Uterus (tissue), 4 donors: ENCODE measurements around the gene PPP3CA. TPM values are rescaled to one million over a fixed set of nuclear protein-coding genes. Genes with fewer than 3 reads are reported as not detected.

ENCODE experiments used
- DNase-seq, 2 donors: peaks; one replicate each; pipeline ENCODE4 v3.0.0-alpha.2; 2019 to 2020
- H3K27ac ChIP-seq, 2 donors: fragments of 200-600 bp; sonication (generic); 1 replicate in 1 of 2; 2 replicates in 1 of 2; pipeline ENCODE4 v1.5.1; 2016 to 2018
- H3K27me3 ChIP-seq, 2 donors: fragments of 200-600 bp; sonication (generic); one replicate each; pipeline ENCODE4 v1.5.1; 2018 to 2019; ENCODE audit warnings: control low read depth in 1 of 2
- H3K36me3 ChIP-seq, 2 donors: fragments of 200-600 bp; sonication (generic); one replicate each; pipeline ENCODE4 v1.5.1; 2019; ENCODE audit warnings: control low read depth in 1 of 2
- H3K4me1 ChIP-seq, 2 donors: fragments of 200-600 bp; sonication (generic); one replicate each; pipeline ENCODE4 v1.5.1; 2018 to 2019; ENCODE audit warnings: control low read depth in 1 of 2
- H3K4me3 ChIP-seq, 2 donors: fragments of 200-600 bp; sonication (generic); 1 replicate in 1 of 2; 2 replicates in 1 of 2; pipeline ENCODE4 v1.5.1; 2018 to 2019; ENCODE audit warnings: mild to moderate bottlenecking in 1 of 2
- H3K9me3 ChIP-seq, 2 donors: fragments of 200-600 bp; sonication (generic); one replicate each; pipeline ENCODE4 v1.5.1; 2019; ENCODE audit warnings: control low read depth in 1 of 2
- POLR2A ChIP-seq, 2 donors: fragments of 450-650 bp; IDR thresholded peaks; one replicate each; pipeline ENCODE4 v1.6.1; 2016; ENCODE audit warnings: antibody characterized with exemption in 2 of 2, mild to moderate bottlenecking in 1 of 2, moderate library complexity in 1 of 2
- intact Hi-C: fragments of 100-400 bp; cut with DNase I; formaldehyde crosslinking; loops from one replicate; pipeline ENCODE4 v1.15.1; 2023; ENCODE audit warnings: low total_unique reads
- total RNA-seq, 4 donors: library from RNA; depleted of rRNA in 3 of 4; stranded (reverse); fragments of >200 nt in 3 of 4; gene quantifications; one replicate each; pipeline versions ENCODE4 v1.1.0 to v1.2.4, GENCODE V29; 2014 to 2023
- TF ChIP-seq, protein P1 (sequence below), 4 experiments: fragments of 200-600 bp in 2 of 4; fragments of 450-650 bp in 2 of 4; sonication (generic) in 2 of 4; IDR thresholded peaks; one replicate each; pipeline ENCODE4 v1.5.1; 2016 to 2019; ENCODE audit warnings: antibody characterized with exemption in 4 of 4, mild to moderate bottlenecking in 2 of 4, moderate library complexity in 1 of 4
- donor health status: DM: yes; HTN: yes; CAD: no.

The PPP3CA gene
- total RNA-seq, 4 donors from 2014 or later: 32.8 to 70.0 (median 39.8) TPM

DNA sequence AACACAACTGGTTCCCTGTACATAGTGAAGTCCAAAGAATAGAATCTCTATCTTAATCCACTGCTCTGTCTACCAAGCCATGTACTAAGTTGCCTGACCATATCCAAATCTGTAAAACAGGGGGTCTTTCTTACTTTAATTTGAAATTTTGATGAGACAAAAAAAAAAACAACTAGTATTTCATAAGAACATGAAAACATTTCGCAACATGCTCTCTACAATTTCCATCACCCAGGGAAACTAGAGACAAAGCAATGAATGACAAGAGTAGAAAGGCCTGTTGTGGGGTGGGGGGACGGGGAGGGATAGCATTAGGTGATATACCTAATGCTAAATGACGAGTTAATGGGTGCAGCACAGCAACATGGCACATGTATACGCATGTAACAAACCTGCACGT lies 279.9 kb downstream of the PPP3CA start:
- no peaks in the 10 kb centered on the region for H3K9me3 ChIP-seq
- H3K4me3 ChIP-seq: no peak overlapping the region
- H3K4me1 ChIP-seq: no peaks in the 10 kb centered on the region
- H3K36me3 ChIP-seq: no peaks in the 10 kb centered on the region
- H3K27me3 ChIP-seq: no peaks in the 10 kb centered on the region
- TF ChIP-seq POLR2A (IDR thresholded peaks at IDR 0.05): no peak
- TF ChIP-seq, protein P1, sequence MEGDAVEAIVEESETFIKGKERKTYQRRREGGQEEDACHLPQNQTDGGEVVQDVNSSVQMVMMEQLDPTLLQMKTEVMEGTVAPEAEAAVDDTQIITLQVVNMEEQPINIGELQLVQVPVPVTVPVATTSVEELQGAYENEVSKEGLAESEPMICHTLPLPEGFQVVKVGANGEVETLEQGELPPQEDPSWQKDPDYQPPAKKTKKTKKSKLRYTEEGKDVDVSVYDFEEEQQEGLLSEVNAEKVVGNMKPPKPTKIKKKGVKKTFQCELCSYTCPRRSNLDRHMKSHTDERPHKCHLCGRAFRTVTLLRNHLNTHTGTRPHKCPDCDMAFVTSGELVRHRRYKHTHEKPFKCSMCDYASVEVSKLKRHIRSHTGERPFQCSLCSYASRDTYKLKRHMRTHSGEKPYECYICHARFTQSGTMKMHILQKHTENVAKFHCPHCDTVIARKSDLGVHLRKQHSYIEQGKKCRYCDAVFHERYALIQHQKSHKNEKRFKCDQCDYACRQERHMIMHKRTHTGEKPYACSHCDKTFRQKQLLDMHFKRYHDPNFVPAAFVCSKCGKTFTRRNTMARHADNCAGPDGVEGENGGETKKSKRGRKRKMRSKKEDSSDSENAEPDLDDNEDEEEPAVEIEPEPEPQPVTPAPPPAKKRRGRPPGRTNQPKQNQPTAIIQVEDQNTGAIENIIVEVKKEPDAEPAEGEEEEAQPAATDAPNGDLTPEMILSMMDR (IDR thresholded peaks at IDR 0.05): no peak
- no peak overlapping the region for H3K27ac ChIP-seq
- intact Hi-C loops: no loop called here
- DNase-seq: no peak

DNA sequence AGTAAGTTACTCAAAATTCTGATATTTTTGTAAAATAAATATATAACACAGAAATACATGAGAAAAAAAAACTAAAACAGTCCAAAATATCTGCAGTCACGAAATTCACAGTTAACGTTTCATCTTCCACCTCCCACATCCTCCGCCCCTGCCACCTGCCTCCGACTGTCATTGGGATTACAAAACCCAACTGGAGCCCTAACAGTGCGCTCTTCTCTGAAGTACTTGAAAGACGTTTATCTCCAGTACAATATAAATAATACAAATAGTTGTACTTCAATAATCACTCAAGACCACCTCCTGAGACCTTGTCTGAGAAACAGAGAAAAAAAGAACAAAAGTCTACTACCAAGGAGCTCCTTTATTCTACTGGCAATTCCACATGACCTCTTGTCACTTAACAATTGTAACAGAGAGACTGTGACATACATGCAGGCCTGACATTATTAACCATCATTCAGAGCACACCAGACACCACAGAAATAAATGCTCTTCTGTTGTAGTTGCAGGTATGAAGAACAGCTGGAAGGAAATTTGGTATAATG lies 280.6 kb downstream of the PPP3CA start:
- Histone ChIP-seq H3K9me3 (no peaks in the 10 kb centered on the region), H3K27me3 (no peaks in the 10 kb centered on the region), H3K4me3 (no peak overlapping the region), H3K36me3 (no peaks in the 10 kb centered on the region), H3K4me1 (no peaks in the 10 kb centered on the region), H3K27ac (no peak overlapping the region)
- intact Hi-C loops: no loop called here
- no peak for DNase-seq
- TF ChIP-seq POLR2A (IDR thresholded peaks at IDR 0.05): no peak
- TF ChIP-seq, protein P1 (IDR thresholded peaks at IDR 0.05): no peak

DNA sequence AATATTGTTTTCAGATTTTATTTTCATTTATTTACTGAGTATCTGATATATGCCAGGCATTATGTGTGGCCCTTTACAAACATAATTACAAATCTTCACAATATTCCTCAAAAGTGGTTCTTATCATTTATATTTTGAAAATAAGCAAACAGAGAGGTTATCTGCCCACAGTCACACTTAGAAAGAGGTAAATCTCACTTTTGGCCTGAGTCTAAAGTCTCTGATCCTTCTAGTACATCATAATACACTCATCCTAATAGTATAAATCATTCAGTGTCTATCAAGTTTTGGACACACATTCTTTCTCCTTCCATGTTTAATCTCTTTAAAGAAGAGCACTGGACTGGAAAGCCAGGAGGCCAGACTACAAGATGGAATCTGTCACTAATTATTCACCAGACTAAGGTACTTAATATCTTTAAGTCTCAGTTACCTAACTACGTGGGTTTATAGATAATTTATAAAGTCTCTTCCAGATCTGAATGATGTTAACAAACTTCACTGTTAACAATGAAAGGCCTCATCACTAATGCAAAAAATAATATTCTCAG lies 281.3 kb downstream of the PPP3CA start:
- H3K4me1 ChIP-seq: no peaks in the 10 kb centered on the region
- TF ChIP-seq POLR2A (IDR thresholded peaks at IDR 0.05): no peak
- TF ChIP-seq, protein P1 (IDR thresholded peaks at IDR 0.05): no peak
- no peaks in the 10 kb centered on the region for H3K36me3 ChIP-seq
- DNase-seq: no peak
- H3K27ac ChIP-seq: no peak overlapping the region
- H3K9me3 ChIP-seq: no peaks in the 10 kb centered on the region
- H3K27me3 ChIP-seq: no peaks in the 10 kb centered on the region
- no peak overlapping the region for H3K4me3 ChIP-seq
- intact Hi-C loops: no loop called here

DNA sequence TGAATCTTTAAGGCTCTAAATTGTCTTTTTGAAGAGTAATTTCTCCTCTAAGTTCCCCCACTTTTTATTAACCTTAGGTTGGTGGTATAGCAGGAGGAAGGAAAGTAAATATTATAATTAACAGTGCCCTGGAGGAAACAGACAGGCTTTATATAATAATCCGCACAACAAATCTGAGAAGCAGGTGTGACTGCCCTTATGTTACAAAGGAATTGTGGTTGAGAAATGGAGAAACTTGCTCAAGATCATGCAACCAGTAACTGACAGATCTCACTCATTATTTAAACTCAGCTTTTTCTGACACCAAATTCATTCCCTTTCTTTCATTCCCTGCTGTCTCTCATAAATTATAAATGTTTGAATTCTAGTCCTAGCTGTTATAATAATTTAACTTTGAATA lies 282.0 kb downstream of the PPP3CA start:
- no peaks in the 10 kb centered on the region for H3K9me3 ChIP-seq
- intact Hi-C loops: no loop called here
- H3K27me3 ChIP-seq: no peaks in the 10 kb centered on the region
- DNase-seq: no peak
- no peak overlapping the region for H3K4me3 ChIP-seq
- no peaks in the 10 kb centered on the region for H3K36me3 ChIP-seq
- no peak for TF ChIP-seq POLR2A (IDR thresholded peaks at IDR 0.05)
- TF ChIP-seq, protein P1 (IDR thresholded peaks at IDR 0.05): no peak
- H3K4me1 ChIP-seq: no peaks in the 10 kb centered on the region
- no peak overlapping the region for H3K27ac ChIP-seq

DNA sequence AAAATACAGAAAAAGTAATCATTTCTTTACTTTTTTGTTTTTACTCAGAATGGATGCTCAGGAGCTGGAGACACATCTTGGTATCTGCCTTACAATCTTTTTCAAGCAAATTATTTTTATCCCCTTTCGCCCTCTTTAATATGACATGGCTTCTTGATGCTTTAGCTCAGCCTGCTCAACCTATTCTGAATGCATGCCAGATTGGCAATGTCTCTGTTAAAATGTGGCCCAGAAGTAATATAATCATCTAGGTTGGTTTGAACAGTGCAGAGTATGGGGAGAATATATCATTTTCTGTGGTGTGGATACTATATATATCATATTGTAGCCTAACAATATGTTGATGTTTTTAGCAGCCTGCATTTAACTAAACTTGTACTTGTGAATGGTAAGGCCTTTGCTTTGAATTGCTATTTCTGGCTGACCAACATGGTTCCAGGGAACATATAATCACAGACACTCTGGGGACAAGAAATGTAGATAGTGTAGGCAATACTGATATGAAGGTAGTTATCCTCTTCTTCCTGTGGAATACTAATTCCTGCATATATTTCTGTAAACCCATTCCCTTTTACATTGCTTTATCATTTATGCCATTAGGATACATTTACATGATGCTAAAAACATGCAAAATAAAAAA lies 282.7 kb downstream of the PPP3CA start:
- no peaks in the 10 kb centered on the region for H3K36me3 ChIP-seq
- DNase-seq: no peak
- H3K4me3 ChIP-seq: no peak overlapping the region
- H3K9me3 ChIP-seq: no peaks in the 10 kb centered on the region
- no peaks in the 10 kb centered on the region for H3K27me3 ChIP-seq
- no peak for TF ChIP-seq POLR2A (IDR thresholded peaks at IDR 0.05)
- TF ChIP-seq, protein P1 (IDR thresholded peaks at IDR 0.05): no peak
- intact Hi-C loops: no loop called here
- no peaks in the 10 kb centered on the region for H3K4me1 ChIP-seq
- no peak overlapping the region for H3K27ac ChIP-seq
